Astrocyte of the cerebellum (primary cell): ENCODE results near the gene GFPT1.

Experiments used
- DNase-seq: peaks from one replicate; pipeline ENCODE4 v3.0.0-alpha.2; 2011; ENCODE audit warnings: low read depth
- H3K4me3 ChIP-seq: 2 replicates; pipeline ENCODE4 v1.5.1; 2011; ENCODE audit warnings: mild to moderate bottlenecking, low read depth, low read length, moderate library complexity
- in situ Hi-C: cut with HindIII; loops from 2 replicates; pipeline ENCODE4 v1.10.0; 2017; ENCODE audit warnings: low sequenced_read_pairs
- TF ChIP-seq, protein P1 (sequence below): IDR thresholded peaks from 2 replicates; pipeline ENCODE4 v1.5.1; 2012; ENCODE audit warnings: low read length, low read depth, moderate library complexity, mild to moderate bottlenecking; ENCODE audit errors: missing control alignments

GFPT1 gene

DNA sequence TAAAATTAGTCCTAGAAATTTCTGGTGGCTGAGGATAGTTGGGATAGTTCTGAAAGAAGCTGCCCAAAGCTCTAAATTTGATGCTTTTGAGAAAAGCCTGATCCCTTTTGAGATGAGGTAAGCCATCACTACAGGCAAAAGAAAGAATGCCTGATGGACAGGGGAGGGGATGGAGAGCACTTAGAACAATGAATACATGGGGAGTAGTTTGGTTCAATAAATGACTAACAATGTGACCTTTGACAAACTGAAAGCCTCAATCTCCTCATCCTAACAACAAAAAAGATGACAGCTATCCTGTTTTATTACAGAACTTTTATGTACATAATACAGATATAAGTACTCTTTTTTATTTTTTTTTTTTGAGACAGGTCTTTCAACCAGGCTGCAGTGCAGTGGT lies 42.7 kb downstream of the GFPT1 start:
- H3K4me3 ChIP-seq = no peak overlapping the region
- TF ChIP-seq, protein P1, sequence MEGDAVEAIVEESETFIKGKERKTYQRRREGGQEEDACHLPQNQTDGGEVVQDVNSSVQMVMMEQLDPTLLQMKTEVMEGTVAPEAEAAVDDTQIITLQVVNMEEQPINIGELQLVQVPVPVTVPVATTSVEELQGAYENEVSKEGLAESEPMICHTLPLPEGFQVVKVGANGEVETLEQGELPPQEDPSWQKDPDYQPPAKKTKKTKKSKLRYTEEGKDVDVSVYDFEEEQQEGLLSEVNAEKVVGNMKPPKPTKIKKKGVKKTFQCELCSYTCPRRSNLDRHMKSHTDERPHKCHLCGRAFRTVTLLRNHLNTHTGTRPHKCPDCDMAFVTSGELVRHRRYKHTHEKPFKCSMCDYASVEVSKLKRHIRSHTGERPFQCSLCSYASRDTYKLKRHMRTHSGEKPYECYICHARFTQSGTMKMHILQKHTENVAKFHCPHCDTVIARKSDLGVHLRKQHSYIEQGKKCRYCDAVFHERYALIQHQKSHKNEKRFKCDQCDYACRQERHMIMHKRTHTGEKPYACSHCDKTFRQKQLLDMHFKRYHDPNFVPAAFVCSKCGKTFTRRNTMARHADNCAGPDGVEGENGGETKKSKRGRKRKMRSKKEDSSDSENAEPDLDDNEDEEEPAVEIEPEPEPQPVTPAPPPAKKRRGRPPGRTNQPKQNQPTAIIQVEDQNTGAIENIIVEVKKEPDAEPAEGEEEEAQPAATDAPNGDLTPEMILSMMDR = no peak
- DNase-seq = no peak
- in situ Hi-C loops = no loop called here

DNA sequence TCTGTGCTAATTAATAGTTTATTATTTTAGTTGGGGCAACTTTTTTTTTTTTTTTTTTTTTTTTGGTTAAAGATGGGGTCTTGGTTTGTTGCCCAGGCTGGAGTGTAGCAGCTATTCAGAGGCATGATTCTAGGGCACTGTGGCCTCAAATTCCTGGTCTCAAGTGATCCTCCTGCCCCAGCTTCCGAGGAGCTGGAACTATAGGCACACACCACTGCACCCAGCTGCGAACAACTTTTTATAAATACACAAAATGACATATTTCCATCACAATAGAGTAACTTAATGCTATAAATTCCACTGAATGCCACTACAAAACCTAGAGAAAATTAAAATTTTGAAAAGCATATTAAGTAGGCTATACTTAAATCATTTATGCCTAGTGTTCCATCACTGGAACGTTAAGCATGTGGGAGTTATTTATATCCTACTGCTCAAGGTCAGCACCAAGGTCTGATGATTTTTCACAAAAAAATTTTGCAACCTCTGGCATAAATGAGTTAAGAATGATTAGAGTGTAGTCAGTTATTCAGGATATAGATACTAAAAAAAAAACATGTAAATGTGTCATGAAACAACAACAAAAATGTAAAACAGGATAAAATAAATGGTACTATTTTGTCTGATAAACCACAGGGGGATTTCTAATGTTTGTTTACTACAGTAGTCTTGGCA lies 46.8 kb downstream of the GFPT1 start:
- no peak overlapping the region for H3K4me3 ChIP-seq
- DNase-seq = no peak
- TF ChIP-seq, protein P1 = no peak
- in situ Hi-C loops = no loop called here

DNA sequence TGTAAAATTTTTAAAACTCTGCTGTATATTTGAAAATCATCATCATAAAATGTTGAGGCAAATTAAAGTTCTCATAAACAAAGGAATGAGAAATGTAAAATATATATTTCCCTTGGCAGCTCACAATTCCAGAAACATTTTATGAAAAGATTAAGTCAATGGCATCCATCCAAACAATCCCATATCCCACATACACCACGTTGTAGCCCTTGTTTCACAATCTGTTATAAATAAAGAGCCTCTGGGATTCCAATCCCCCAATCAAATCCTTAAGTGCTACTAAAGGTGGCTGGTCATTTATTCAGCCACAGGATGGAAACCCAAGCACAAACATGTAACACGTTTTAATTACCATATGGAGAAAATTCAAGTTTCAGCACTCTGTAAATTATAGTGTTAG lies 51.7 kb downstream of the GFPT1 start:
- TF ChIP-seq, protein P1 = no peak
- DNase-seq = no peak

DNA sequence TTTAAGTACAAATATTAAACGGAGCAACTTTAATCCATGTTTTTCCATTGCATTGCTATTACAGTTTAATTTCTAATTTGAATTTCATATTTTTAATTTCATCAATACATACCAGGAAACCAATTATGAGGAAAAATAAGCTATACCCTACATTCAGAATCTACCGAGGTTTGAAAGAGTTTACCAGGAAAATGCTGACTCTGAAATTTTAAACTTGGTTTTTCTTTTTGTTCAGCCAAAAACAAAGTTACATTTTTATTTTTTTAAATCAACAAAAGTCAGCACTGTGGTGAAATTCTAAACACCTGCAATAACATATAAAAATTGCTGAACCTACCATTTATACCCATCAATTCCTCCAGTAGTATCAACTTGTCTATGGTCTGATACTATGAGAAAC lies 53.7 kb downstream of the GFPT1 start:
- in situ Hi-C loops = no loop called here
- H3K4me3 ChIP-seq = no peak overlapping the region
- TF ChIP-seq, protein P1 = no peak
- no peak for DNase-seq

More for the DNA sequence above, 51.7 kb downstream of the GFPT1 start:
- H3K4me3 ChIP-seq = no peak overlapping the region
- in situ Hi-C loops = no loop called here

DNA sequence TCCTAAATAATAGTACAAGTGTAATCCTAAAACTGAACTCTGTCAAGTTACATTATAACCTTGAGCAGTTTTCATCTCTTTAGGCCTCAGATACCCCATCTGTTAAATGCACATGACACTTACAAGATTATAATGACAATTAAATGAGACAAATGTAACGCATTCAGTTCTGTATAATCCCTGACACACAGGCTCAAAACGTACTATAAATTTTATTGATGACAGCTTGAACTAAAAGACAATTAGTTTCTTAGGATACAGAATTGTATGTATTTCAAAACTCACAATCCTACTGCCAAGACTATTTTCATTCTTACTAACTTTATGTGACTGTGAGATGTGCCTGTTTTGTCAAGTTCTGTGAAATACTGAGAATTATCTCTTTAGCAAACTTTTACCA lies 56.2 kb downstream of the GFPT1 start:
- TF ChIP-seq, protein P1 = no peak
- no peak for DNase-seq
- no peak overlapping the region for H3K4me3 ChIP-seq
- in situ Hi-C loops = no loop called here

DNA sequence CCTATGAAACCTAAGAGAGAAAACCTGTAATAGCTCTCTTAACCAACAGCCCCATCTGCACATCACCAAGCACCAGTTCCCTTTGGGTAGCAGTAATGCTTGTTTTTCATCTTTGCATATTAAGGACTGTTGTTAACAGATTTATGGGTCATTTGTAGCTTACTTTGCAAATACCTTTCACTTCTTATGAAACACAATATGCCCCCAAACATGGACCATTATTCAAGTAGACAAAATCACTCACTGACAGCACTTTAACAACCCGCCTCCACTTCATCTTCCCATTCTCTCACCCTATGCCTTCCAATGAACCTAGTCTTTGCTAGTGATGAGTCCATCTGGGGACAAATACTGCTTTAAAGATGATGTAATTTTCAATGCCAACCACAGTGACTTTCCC lies 64.4 kb downstream of the GFPT1 start:
- H3K4me3 ChIP-seq = no peak overlapping the region
- in situ Hi-C loops = no loop called here
- TF ChIP-seq, protein P1 = no peak
- no peak for DNase-seq
